Measurements from ENCODE around the gene RBPJL.

Gene RBPJL

DNA sequence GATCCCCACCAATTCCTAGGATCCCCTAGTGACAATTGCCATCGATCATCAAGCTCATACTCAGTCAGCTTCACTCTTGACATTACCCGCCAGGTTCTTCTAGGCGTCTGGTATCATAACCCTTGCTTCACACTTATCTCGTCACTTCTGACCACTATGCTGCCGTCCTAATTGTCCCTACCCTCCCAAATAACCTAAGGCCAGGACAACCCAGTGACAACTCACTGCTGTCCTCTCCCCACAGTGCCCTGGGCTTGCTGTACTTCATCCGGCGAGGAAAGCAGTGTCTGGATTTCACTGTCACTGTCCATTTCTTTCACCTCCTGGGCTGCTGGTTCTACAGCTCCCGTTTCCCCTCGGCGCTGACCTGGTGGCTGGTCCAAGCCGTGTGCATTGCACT, 60.0 kb downstream of the RBPJL start:
- no peaks in the 10 kb centered on the region for H4K20me1 ChIP-seq (ENCODE audit: insufficient read depth)
- H3K79me2 ChIP-seq (ENCODE audit: insufficient read depth, low read depth): peaks cover 13% of the 10 kb centered on the region
- TF ChIP-seq, protein P1, sequence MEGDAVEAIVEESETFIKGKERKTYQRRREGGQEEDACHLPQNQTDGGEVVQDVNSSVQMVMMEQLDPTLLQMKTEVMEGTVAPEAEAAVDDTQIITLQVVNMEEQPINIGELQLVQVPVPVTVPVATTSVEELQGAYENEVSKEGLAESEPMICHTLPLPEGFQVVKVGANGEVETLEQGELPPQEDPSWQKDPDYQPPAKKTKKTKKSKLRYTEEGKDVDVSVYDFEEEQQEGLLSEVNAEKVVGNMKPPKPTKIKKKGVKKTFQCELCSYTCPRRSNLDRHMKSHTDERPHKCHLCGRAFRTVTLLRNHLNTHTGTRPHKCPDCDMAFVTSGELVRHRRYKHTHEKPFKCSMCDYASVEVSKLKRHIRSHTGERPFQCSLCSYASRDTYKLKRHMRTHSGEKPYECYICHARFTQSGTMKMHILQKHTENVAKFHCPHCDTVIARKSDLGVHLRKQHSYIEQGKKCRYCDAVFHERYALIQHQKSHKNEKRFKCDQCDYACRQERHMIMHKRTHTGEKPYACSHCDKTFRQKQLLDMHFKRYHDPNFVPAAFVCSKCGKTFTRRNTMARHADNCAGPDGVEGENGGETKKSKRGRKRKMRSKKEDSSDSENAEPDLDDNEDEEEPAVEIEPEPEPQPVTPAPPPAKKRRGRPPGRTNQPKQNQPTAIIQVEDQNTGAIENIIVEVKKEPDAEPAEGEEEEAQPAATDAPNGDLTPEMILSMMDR (conservative IDR thresholded peaks at IDR 0.05; ENCODE audit: low read depth, low read length): no peak
- H3K4me3 ChIP-seq (IDR thresholded peaks at IDR 0.05; ENCODE audit: insufficient read depth, low read depth, low read length): no peak overlapping the region
- no peak overlapping the region for H2AFZ ChIP-seq (ENCODE audit: low read depth)
- no peak overlapping the region for H3K27ac ChIP-seq
- no peak overlapping the region for H3K9ac ChIP-seq
- no peak overlapping the region for H3K4me2 ChIP-seq
- H3K27me3 ChIP-seq (ENCODE audit: insufficient read depth, low read depth): no peaks in the 10 kb centered on the region
- peaks cover 32% of the 10 kb centered on the region for H3K4me1 ChIP-seq (ENCODE audit: low read depth, poor library complexity, severe bottlenecking)
- no peaks in the 10 kb centered on the region for H3K36me3 ChIP-seq (ENCODE audit: insufficient read depth)

DNA sequence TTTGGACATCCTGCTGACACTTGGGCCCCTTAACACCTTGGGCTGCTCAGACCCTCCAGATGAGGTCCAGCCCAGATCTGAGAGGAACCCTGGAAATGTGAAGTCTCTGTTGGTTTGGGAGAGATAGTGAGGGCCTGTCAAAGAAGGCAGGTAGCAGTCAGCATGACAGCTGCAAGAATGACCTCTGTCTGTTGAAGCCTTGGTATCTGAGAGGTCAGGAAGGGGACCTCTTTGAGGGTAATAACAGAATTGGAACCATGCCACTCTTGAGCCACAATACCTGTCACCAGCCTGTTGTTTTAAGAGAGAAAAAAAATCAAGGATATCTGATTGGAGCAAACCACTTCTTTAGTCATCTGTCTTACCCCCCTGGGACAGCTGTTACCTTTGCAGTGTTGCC, 60.5 kb downstream of the RBPJL start:
- Histone ChIP-seq H4K20me1 (ENCODE audit: insufficient read depth) (no peaks in the 10 kb centered on the region), H3K79me2 (ENCODE audit: insufficient read depth, low read depth) (peaks cover 13% of the 10 kb centered on the region), H3K4me3 (IDR thresholded peaks at IDR 0.05; ENCODE audit: insufficient read depth, low read depth, low read length) (no peak overlapping the region), H2AFZ (ENCODE audit: low read depth) (no peak overlapping the region), H3K9ac (no peak overlapping the region), H3K4me2 (no peak overlapping the region; the same call in 1 of the 2 replicates), H3K36me3 (ENCODE audit: insufficient read depth) (no peaks in the 10 kb centered on the region), H3K27me3 (ENCODE audit: insufficient read depth, low read depth) (no peaks in the 10 kb centered on the region), H3K4me1 (ENCODE audit: low read depth, poor library complexity, severe bottlenecking) (peaks cover 32% of the 10 kb centered on the region), H3K27ac (no peak overlapping the region)
- TF ChIP-seq, protein P1 (conservative IDR thresholded peaks at IDR 0.05; ENCODE audit: low read depth, low read length): no peak

All from KMS-11 (cell line).